Psoas muscle (tissue), 8 donors: ENCODE results near the gene RPL18A. TPM values are rescaled to one million over a fixed set of nuclear protein-coding genes. Genes with fewer than 3 reads are reported as not detected.

Experiments
- ATAC-seq, 4 donors: fragments of 200-7000 bp; cut with Tn5 transposase; one replicate each; pipeline ENCODE4 v1.9.1; 2020; ENCODE audit warnings: moderate library complexity in 3 of 4, mild to moderate bottlenecking in 2 of 4
- DNase-seq, 2 donors: peaks; one replicate each; pipeline ENCODE4 v3.0.0-alpha.2; 2020
- H3K27ac ChIP-seq: fragments of 200-600 bp; one replicate; pipeline ENCODE4 v1.8.0; 2022
- H3K27me3 ChIP-seq, 3 donors: fragments of 200-600 bp in 1 of 3; one replicate each; pipeline versions ENCODE4 v1.6.1 to v1.8.0; 2013 to 2022; ENCODE audit warnings: low read length in 2 of 3, mild to moderate bottlenecking in 2 of 3, moderate library complexity in 1 of 3; ENCODE audit not compliant: insufficient read depth in 3 of 3
- H3K36me3 ChIP-seq, 2 donors: fragments of 200-600 bp in 1 of 2; one replicate each; pipeline versions ENCODE4 v1.6.1 to v1.8.0; 2013 to 2022; ENCODE audit warnings: low read depth in 1 of 2, mild to moderate bottlenecking in 1 of 2, moderate library complexity in 1 of 2; ENCODE audit not compliant: insufficient read depth in 1 of 2
- H3K4me1 ChIP-seq: fragments of 200-600 bp; one replicate; pipeline ENCODE4 v1.8.0; 2022
- H3K4me3 ChIP-seq: fragments of 200-600 bp; one replicate; pipeline ENCODE4 v1.8.0; 2022; ENCODE audit warnings: mild to moderate bottlenecking
- H3K9me3 ChIP-seq: fragments of 200-600 bp; one replicate; pipeline ENCODE4 v1.8.0; 2022
- WGBS, 3 donors: extraction: QIAGEN DNeasy Blood & Tissue Kit; methylation state at CpG; one replicate each; pipeline versions ENCODE4 v1.1.6 to v1.1.7; 2013; 5-methylcytosine and 5-hydroxymethylcytosine counted together
- intact Hi-C, 2 donors: fragments of 100-400 bp; cut with DNase I; formaldehyde crosslinking; loops; one replicate each; pipeline versions ENCODE4 v1.11.0 to v1.14.2; 2022
- polyA plus RNA-seq, 3 donors: library from polyadenylated mRNA; stranded (reverse); fragments of 200-250 nt; gene quantifications; one replicate each; pipeline ENCODE4 v1.2.3, GENCODE V29; 2013
- total RNA-seq, 4 donors: library from RNA; stranded (reverse); fragmentation: NEBNext Ultra II Directional in 2 of 4; extraction: Animal tissue kit (Norgen Biotek cat#: 25700) in 2 of 4; gene quantifications; one replicate each; pipeline versions ENCODE4 v1.2.1 to v1.2.4, GENCODE V29; 2021 to 2023
- TF ChIP-seq, protein P1 (sequence below): fragments of 200-600 bp; IDR thresholded peaks from one replicate; pipeline ENCODE4 v1.8.0; 2022; ENCODE audit warnings: antibody characterized with exemption
- donor health status: healthy with polysubstance abuse.
- donor health status: DM: no; HTN: no; CAD: no; lungs with moderate emphysema.
- donor health status: Bipolar disorder and iron deficiency.
- donor health status: healthy.
- donor health status: DM: yes; HTN: yes; CAD: no.
- donor health status: DM: no; HTN: no; CAD: no.
- donor health status: DM: no; HTN: no; CAD: no.
- donor health status: DM: yes; HTN: yes; CAD: no.

The RPL18A gene
- total and polyA plus RNA-seq, 7 donors: 1,164 to 3,046 (median 1,735) TPM

DNA sequence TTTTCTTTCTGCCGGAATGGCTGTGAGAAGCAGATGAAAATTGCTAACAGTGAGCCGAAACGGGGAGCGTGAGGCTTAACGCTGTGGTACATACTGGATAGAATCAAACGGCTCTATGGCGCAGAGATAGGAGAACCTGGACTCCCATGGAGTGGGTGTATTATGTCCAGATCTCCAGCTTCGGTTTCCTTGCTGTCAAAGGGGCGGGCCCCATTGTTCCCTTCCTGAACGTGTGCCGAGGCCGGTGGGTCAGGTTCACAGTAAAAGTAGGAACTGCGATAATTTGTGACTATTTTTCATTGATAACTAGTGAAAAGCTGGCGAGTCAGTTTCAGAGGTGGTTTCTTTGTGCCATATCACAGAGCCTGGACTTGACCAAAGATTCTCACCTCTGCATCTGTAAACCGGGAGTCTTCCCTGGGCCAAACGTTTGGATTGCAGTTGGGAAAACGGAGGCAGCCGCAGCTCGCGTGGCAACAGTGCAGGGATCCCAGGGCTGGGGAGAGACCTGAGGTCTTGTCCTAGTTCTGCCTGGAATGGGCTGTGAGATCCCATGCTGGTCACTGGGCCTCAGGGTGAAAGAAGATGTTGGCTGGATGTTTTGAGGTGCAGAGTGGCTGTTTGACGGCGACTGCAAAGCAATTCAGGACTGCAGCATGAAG, 752 bp downstream of the RPL18A start:
- intact Hi-C loops: loop anchor here in 1 of 2 donors (10.0 kb wide), 1 partner anchor 204 kb away; no protein-coding TSS in a partner anchor
- Histone ChIP-seq H3K4me3 (peak overlapping the region; percentile 98), H3K36me3 (peaks cover 14 to 48% of the 10 kb centered on the region in 2 donors), H3K4me1 (peaks cover 29% of the 10 kb centered on the region), H3K27ac (peak overlapping the region; percentile 99), H3K27me3 (no peaks in the 10 kb centered on the region), H3K9me3 (no peaks in the 10 kb centered on the region)
- peak in 1 of 4 donors; percentile 17 for ATAC-seq
- 1% methylated on average over 22 of the region's 22 CpGs for WGBS, 3 donors
- TF ChIP-seq, protein P1, sequence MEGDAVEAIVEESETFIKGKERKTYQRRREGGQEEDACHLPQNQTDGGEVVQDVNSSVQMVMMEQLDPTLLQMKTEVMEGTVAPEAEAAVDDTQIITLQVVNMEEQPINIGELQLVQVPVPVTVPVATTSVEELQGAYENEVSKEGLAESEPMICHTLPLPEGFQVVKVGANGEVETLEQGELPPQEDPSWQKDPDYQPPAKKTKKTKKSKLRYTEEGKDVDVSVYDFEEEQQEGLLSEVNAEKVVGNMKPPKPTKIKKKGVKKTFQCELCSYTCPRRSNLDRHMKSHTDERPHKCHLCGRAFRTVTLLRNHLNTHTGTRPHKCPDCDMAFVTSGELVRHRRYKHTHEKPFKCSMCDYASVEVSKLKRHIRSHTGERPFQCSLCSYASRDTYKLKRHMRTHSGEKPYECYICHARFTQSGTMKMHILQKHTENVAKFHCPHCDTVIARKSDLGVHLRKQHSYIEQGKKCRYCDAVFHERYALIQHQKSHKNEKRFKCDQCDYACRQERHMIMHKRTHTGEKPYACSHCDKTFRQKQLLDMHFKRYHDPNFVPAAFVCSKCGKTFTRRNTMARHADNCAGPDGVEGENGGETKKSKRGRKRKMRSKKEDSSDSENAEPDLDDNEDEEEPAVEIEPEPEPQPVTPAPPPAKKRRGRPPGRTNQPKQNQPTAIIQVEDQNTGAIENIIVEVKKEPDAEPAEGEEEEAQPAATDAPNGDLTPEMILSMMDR: no peak
- no peak for DNase-seq

DNA sequence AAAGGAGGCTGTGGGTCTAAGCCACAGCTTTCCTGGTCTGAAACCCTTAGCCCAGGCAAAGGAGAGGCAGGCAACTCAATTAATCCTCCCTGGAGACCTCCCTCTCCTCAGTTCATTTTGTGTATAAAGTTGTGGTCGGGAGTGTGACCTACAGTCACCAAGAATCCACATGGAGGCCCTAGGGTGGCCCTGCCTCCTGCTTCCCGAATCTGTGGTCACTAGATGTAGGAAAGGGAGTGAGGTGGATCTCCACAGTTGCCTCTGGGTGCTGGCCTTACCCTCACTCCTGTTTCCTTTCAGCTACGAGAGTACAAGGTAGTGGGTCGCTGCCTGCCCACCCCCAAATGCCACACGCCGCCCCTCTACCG, 1.3 kb downstream of the RPL18A start:
- WGBS, 3 donors: 28 to 45% (median 42%) methylated on average over 4 to 7 of the region's 7 CpGs
- Histone ChIP-seq H3K27ac (peak overlapping the region; percentile 99), H3K9me3 (no peaks in the 10 kb centered on the region), H3K36me3 (peaks cover 14 to 53% of the 10 kb centered on the region in 2 donors), H3K27me3 (no peaks in the 10 kb centered on the region), H3K4me1 (peaks cover 29% of the 10 kb centered on the region), H3K4me3 (peak overlapping the region; percentile 98)
- TF ChIP-seq, protein P1: no peak
- DNase-seq: no peak
- intact Hi-C loops: loop anchor here in 1 of 2 donors (10.0 kb wide), 1 partner anchor 204 kb away; no protein-coding TSS in a partner anchor
- no peak for ATAC-seq

DNA sequence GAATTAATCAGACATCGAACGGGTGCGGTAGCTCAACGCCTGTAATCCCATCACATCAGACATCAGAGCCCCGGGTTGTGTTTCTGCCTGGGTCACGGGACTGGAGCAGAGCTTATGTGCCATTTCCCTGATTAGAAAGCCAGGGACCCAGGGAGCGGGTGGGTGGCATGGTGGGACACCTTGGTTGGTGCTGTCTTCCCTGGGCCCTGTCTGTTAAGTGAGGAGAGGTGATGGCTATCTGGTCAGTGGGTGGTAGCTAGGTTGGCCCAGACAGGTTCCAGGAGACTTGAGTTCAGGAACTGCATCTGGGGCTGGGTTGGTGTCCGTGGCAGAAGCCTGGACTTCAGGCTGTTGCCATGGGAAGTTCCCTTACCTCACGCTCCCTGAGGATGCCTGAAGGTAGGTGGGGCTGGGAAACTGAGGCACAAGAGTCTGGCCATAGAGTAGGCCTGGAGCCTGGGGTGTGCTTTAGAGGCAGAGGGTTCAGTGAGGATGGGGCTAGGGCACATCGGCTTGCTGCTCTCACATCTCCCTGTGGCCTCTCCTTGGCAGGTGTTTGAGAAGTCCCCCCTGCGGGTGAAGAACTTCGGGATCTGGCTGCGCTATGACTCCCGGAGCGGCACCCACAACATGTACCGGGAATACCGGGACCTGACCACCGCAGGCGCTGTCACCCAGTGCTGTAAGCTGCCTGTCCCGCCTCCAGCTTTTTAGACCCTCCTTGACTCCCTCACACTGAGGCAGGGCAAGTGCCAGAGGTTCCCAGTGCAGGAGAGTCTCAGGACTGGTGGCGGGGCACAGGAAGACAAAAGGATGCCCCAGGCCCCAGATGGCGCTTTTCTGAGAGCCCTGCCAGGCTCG, 2.1 kb downstream of the RPL18A start:
- WGBS, 3 donors: 73 to 80% (median 78%) methylated on average over 20 to 23 of the region's 23 CpGs

DNA sequence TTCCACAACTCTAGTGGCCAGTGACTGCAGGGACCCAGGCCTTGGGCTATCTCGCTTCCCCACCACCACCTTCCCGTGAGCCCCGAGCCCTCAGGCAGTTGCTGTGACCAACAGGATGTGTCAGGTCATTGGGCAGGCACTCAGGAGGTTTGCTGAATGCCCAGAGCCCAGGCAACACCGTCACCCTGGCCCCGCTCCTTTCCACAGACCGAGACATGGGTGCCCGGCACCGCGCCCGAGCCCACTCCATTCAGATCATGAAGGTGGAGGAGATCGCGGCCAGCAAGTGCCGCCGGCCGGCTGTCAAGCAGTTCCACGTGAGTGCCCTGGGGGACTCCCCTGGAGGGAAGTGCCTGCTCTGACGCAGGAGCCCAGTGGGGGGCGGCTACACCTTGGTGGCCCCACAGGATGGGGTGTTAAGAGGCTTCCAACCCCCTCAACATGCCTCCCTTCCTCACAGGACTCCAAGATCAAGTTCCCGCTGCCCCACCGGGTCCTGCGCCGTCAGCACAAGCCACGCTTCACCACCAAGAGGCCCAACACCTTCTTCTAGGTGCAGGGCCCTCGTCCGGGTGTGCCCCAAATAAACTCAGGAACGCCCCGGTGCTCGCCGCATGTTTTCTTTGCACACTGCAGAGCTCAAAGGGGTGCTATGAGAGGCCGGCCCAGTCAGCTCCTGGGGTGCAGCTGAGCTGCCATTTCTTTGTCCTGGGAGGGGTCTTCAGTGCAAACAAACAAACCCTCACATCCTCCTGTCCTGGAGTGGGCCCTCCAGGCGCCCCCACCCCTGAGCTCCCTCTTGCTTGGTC, 3.2 kb downstream of the RPL18A start:
- Histone ChIP-seq H3K4me1 (peaks cover 29% of the 10 kb centered on the region), H3K36me3 (peaks cover 14 to 54% of the 10 kb centered on the region in 2 donors), H3K27me3 (no peaks in the 10 kb centered on the region), H3K9me3 (no peaks in the 10 kb centered on the region), H3K27ac (peak overlapping the region; percentile 99), H3K4me3 (no peak overlapping the region)
- intact Hi-C loops: loop anchor here in 1 of 2 donors (10.0 kb wide), 1 partner anchor 202 kb away; no protein-coding TSS in a partner anchor
- WGBS, 3 donors: 82 to 85% (median 84%) methylated on average over 23 to 31 of the region's 31 CpGs
- ATAC-seq (no peak), DNase-seq (no peak)
- TF ChIP-seq, protein P1: no peak

More for the DNA sequence above, 2.1 kb downstream of the RPL18A start:
- peak overlapping the region; percentile 99 for H3K27ac ChIP-seq
- TF ChIP-seq, protein P1: no peak
- H3K27me3 ChIP-seq: no peaks in the 10 kb centered on the region
- no peak for ATAC-seq
- DNase-seq: no peak
- H3K4me1 ChIP-seq: peaks cover 29% of the 10 kb centered on the region
- H3K9me3 ChIP-seq: no peaks in the 10 kb centered on the region
- H3K36me3 ChIP-seq: peaks cover 14 to 54% of the 10 kb centered on the region in 2 donors
- intact Hi-C loops: loop anchor here in 1 of 2 donors (10.0 kb wide), 1 partner anchor 203 kb away; no protein-coding TSS in a partner anchor
- peak overlapping the region; percentile 98 for H3K4me3 ChIP-seq
